Measurements from ENCODE around the gene MCF2L2. TPM values are rescaled to one million over a fixed set of nuclear protein-coding genes. Genes with fewer than 3 reads are reported as not detected.
"Not testable (repeated sequence)": the region's sequence is repeated elsewhere in the genome, so short reads cannot be mapped to it uniquely, and the experiment has no call there.

Gene MCF2L2
- total RNA-seq, 1 donor from 2014 or later, result 1.1 TPM

- DNase-seq (ENCODE audit: low spot score), result no peak
- intact Hi-C loops (cut with DNase I), result no loop called here
Observed at GRCh38 chr3:183255348-183255730, 173.1 kb downstream of the MCF2L2 start.

- DNase-seq (ENCODE audit: low spot score), result peak; percentile 82
- intact Hi-C loops (cut with DNase I), result no loop called here
Observed at GRCh38 chr3:183254487-183255347, 173.7 kb downstream of the MCF2L2 start.

- DNase-seq (ENCODE audit: low spot score), result peak; percentile 90
- intact Hi-C loops (cut with DNase I), result no loop called here
Observed at GRCh38 chr3:183253528-183254486, 174.6 kb downstream of the MCF2L2 start.

GRCh38 chr3:183252973-183253527, 175.4 kb downstream of the MCF2L2 start, which contains the start of gene B3GNT5:
Gene B3GNT5, plus strand, starts transcription at chr3:183253253. Its CDS starts 16,546 bp downstream, at chr3:183269799.
- intact Hi-C loops (cut with DNase I), result no loop called here
- peak; percentile 79 for DNase-seq (ENCODE audit: low spot score)

GRCh38 chr3:183252118-183252782, 176.2 kb downstream of the MCF2L2 start:
- intact Hi-C loops (cut with DNase I), result no loop called here
- DNase-seq (ENCODE audit: low spot score), result no peak

- intact Hi-C loops (cut with DNase I), result no loop called here
- no peak for DNase-seq (ENCODE audit: low spot score)
Observed at GRCh38 chr3:183249006-183249718, 179.3 kb downstream of the MCF2L2 start.

- no peak for DNase-seq (ENCODE audit: low spot score)
- intact Hi-C loops (cut with DNase I), result no loop called here
Observed at GRCh38 chr3:183247011-183247589, 181.3 kb downstream of the MCF2L2 start.

- no peak for DNase-seq (ENCODE audit: low spot score)
Observed at GRCh38 chr3:183244981-183245476, 183.4 kb downstream of the MCF2L2 start.

GRCh38 chr3:183244219-183244618, 184.2 kb downstream of the MCF2L2 start:
- intact Hi-C loops (cut with DNase I), result no loop called here

More at GRCh38 chr3:183244981-183245476, 183.4 kb downstream of the MCF2L2 start:
- intact Hi-C loops (cut with DNase I), result no loop called here

GRCh38 chr3:183242431-183242830, 186.0 kb downstream of the MCF2L2 start:
- intact Hi-C loops (cut with DNase I), result no loop called here
- DNase-seq (ENCODE audit: low spot score), result no peak

More at GRCh38 chr3:183244219-183244618, 184.2 kb downstream of the MCF2L2 start:
- no peak for DNase-seq (ENCODE audit: low spot score)

- DNase-seq (ENCODE audit: low spot score), result no peak
- intact Hi-C loops (cut with DNase I), result no loop called here
Observed at GRCh38 chr3:183239046-183239445, 189.4 kb downstream of the MCF2L2 start.

- DNase-seq (ENCODE audit: low spot score), result no peak
- intact Hi-C loops (cut with DNase I), result no loop called here
Observed at GRCh38 chr3:183233966-183234365, 194.5 kb downstream of the MCF2L2 start.

- DNase-seq (ENCODE audit: low spot score), result no peak
- intact Hi-C loops (cut with DNase I), result no loop called here
Observed at GRCh38 chr3:183230826-183231225, 197.6 kb downstream of the MCF2L2 start.

GRCh38 chr3:183230251-183230650, 198.2 kb downstream of the MCF2L2 start:
- DNase-seq (ENCODE audit: low spot score); intact Hi-C loops (cut with DNase I): not testable (repeated sequence)

- intact Hi-C loops (cut with DNase I), result no loop called here
Observed at GRCh38 chr3:183229178-183229577, 199.2 kb downstream of the MCF2L2 start.

GRCh38 chr3:183227586-183227985, 200.8 kb downstream of the MCF2L2 start:
- DNase-seq (ENCODE audit: low spot score), result no peak
- intact Hi-C loops (cut with DNase I), result no loop called here

More at GRCh38 chr3:183229178-183229577, 199.2 kb downstream of the MCF2L2 start:
- no peak for DNase-seq (ENCODE audit: low spot score)

GRCh38 chr3:183226333-183226890, 202.0 kb downstream of the MCF2L2 start:
- intact Hi-C loops (cut with DNase I), result no loop called here
- DNase-seq (ENCODE audit: low spot score), result no peak

Measured in cardiac septum (tissue), 1 donor.